Prostate gland (tissue), 2 donors: Measurements from ENCODE around the gene PIM3. TPM values are rescaled to one million over a fixed set of nuclear protein-coding genes. Genes with fewer than 3 reads are reported as not detected.

Experiments used
- DNase-seq: peaks from one replicate; pipeline ENCODE4 v3.0.0-alpha.2; 2019; ENCODE audit warnings: low spot score
- H3K27ac ChIP-seq, 2 donors: fragments of 200-600 bp; sonication (generic); 2 replicates each; pipeline ENCODE4 v1.5.1; 2017 to 2019
- H3K27me3 ChIP-seq: fragments of 200-600 bp; sonication (generic); replicated peaks from 2 replicates; pipeline ENCODE4 v1.5.1; 2019; ENCODE audit not compliant: insufficient read depth
- H3K36me3 ChIP-seq, 2 donors: fragments of 200-600 bp; sonication (generic); 1 replicate in 1 of 2; 2 replicates in 1 of 2; pipeline versions ENCODE4 v1.5.1 to v1.8.1; 2017 to 2019
- H3K4me1 ChIP-seq: fragments of 200-600 bp; sonication (generic); replicated peaks from 2 replicates; pipeline ENCODE4 v1.5.1; 2019
- H3K4me3 ChIP-seq, 2 donors: fragments of 200-600 bp; sonication (generic); 2 replicates each; pipeline ENCODE4 v1.5.1; 2017 to 2019
- H3K9me3 ChIP-seq: fragments of 200-600 bp; sonication (generic); 2 replicates; pipeline ENCODE4 v1.5.1; 2017
- CTCF ChIP-seq, 4 experiments: fragments of 200-600 bp in 2 of 4; fragments of 450-650 bp in 2 of 4; sonication (generic) in 2 of 4; IDR thresholded peaks; 1 replicate in 3 of 4; 2 replicates in 1 of 4; pipeline ENCODE4 v1.5.1; 2016 to 2019; ENCODE audit warnings: antibody characterized with exemption in 4 of 4, mild to moderate bottlenecking in 2 of 4, moderate library complexity in 2 of 4
- POLR2A ChIP-seq: fragments of 450-650 bp; IDR thresholded peaks from one replicate; pipeline ENCODE4 v1.6.1; 2016; ENCODE audit warnings: antibody characterized with exemption, mild to moderate bottlenecking
- POLR2AphosphoS5 ChIP-seq: sonication (generic); formaldehyde crosslinking; IDR thresholded peaks from one replicate; pipeline ENCODE4 v1.6.1; 2017; ENCODE audit warnings: antibody characterized with exemption
- WGBS: methylation state at CpG from one replicate; pipeline ENCODE4 v1.1.5; 2018; 5-methylcytosine and 5-hydroxymethylcytosine counted together
- intact Hi-C: fragments of 100-400 bp; cut with DNase I; formaldehyde crosslinking; loops from one replicate; pipeline ENCODE4 v1.14.2; 2022
- total RNA-seq, 2 donors: library from RNA; depleted of rRNA; stranded (reverse); fragments of >200 nt; gene quantifications; one replicate each; pipeline ENCODE4 v1.1.0, GENCODE V29; 2016

Gene PIM3
- total RNA-seq, 2 donors from 2014 or later: 126 to 183 TPM

- intact Hi-C loops: no loop called here
- no peaks in the 10 kb centered on the region for H3K27me3 ChIP-seq
- TF ChIP-seq POLR2A: no peak
- TF ChIP-seq POLR2AphosphoS5: no peak
- no peak for TF ChIP-seq CTCF (IDR thresholded peaks at IDR 0.05)
- H3K36me3 ChIP-seq: no peaks in the 10 kb centered on the region
- DNase-seq: no peak
- no peak overlapping the region for H3K4me3 ChIP-seq
- WGBS: 68% methylated on average over 4 of the region's 6 CpGs
- H3K27ac ChIP-seq: peak overlapping the region; percentile 95 to 96
- H3K4me1 ChIP-seq: peaks cover 38% of the 10 kb centered on the region
- no peaks in the 10 kb centered on the region for H3K9me3 ChIP-seq
Observed at GRCh38 chr22:49947296-49947622, 13.3 kb upstream of the PIM3 start.

DNA sequence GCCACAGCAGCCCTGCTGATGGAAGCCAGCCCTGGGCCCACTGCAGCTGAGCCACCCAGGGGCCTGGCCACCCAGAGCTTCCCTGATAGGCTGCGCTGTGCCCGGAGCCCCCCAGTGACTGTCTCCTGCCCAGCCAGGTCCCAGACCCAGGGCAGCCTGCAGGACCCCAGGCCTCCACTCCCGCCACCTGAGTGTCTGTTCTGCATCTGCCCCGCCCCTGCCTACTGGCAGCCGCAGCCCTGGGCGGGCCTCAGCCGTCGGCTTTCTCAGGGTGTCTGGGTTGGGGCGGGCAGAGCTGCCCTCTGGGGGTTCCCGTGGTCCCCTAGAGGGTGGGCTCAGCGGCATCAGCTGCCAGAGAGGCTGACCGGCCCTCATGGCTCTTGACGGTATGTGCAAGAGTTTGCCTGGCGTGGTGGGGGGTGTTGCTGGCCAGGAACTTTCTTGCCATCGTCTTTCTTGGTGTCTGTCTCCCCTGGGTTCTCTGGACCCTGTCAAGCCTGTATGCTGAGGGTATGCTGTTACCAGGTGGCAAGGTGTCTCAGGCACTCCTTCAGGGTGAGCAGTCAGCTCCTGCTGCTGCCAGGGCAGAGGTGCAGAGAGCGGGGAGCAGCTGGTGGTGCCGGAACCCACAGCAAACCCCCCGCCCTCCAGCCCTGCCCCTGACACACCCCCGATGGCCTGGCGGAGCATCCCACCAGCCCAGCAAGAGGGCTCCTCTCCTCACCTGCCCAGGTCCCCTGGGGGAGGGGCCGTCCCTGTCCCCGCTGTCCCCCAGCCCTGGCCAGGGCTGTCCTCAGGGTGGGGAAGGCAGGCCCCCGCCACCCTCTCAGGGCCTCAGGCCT lies 12.2 kb upstream of the PIM3 start:
- intact Hi-C loops: no loop called here
- Histone ChIP-seq H3K27ac (peak overlapping the region; percentile 95 to 96), H3K27me3 (no peaks in the 10 kb centered on the region), H3K4me1 (peaks cover 48% of the 10 kb centered on the region), H3K9me3 (no peaks in the 10 kb centered on the region), H3K4me3 (peak overlapping the region; percentile 13 to 38), H3K36me3 (no peaks in the 10 kb centered on the region)
- peak; percentile 70 for DNase-seq
- TF ChIP-seq CTCF (IDR thresholded peaks at IDR 0.05): no peak
- TF ChIP-seq POLR2A: peak; percentile 73
- TF ChIP-seq POLR2AphosphoS5: peak; percentile 43
- WGBS: 62% methylated on average over 17 of the region's 23 CpGs

- DNase-seq: peak; percentile 93
Observed at GRCh38 chr22:49948958-49949913, 11.3 kb upstream of the PIM3 start.

GRCh38 chr22:49949914-49950292 lies 10.7 kb upstream of the PIM3 start:
- intact Hi-C loops: no loop called here
- WGBS: no CpG with 5 or more reads among the region's 11 CpGs
- H3K4me3 ChIP-seq: no peak overlapping the region
- H3K36me3 ChIP-seq: no peaks in the 10 kb centered on the region
- DNase-seq: no peak
- H3K4me1 ChIP-seq: peaks cover 61% of the 10 kb centered on the region
- no peaks in the 10 kb centered on the region for H3K9me3 ChIP-seq
- H3K27me3 ChIP-seq: no peaks in the 10 kb centered on the region
- peak overlapping the region; percentile 95 to 96 for H3K27ac ChIP-seq
- TF ChIP-seq CTCF (IDR thresholded peaks at IDR 0.05) (no peak), POLR2AphosphoS5 (no peak), POLR2A (no peak)

More at GRCh38 chr22:49948958-49949913, 11.3 kb upstream of the PIM3 start:
- Histone ChIP-seq H3K36me3 (no peaks in the 10 kb centered on the region), H3K4me3 (peak overlapping the region; percentile 13 to 38), H3K9me3 (no peaks in the 10 kb centered on the region), H3K27ac (peak overlapping the region; percentile 95 to 96), H3K27me3 (no peaks in the 10 kb centered on the region), H3K4me1 (peaks cover 54% of the 10 kb centered on the region)
- 66% methylated on average over 39 of the region's 42 CpGs for WGBS
- TF ChIP-seq POLR2AphosphoS5: peak; percentile 82
- peak in 1 of 4 experiments; percentile 49 for TF ChIP-seq CTCF (IDR thresholded peaks at IDR 0.05)
- TF ChIP-seq POLR2A: peak; percentile 68
- intact Hi-C loops: no loop called here
